Tibial nerve (tissue), 4 donors: ENCODE results near the gene CDH4.

Experiments
- EP300 ChIP-seq, 2 donors: sonication (generic); formaldehyde crosslinking; IDR thresholded peaks; one replicate each; pipeline ENCODE4 v1.6.1; 2017; ENCODE audit warnings: antibody characterized with exemption in 2 of 2, mild to moderate bottlenecking in 1 of 2
- POLR2A ChIP-seq, 2 donors: fragments of 450-650 bp; IDR thresholded peaks; one replicate each; pipeline ENCODE4 v1.6.1; 2017; ENCODE audit warnings: antibody characterized with exemption in 2 of 2, mild to moderate bottlenecking in 2 of 2, moderate library complexity in 2 of 2
- TF ChIP-seq, protein P1 (sequence below), 5 experiments: fragments of 200-600 bp in 3 of 5; fragments of 450-650 bp in 2 of 5; sonication (generic) in 3 of 5; IDR thresholded peaks; one replicate each; pipeline ENCODE4 v1.5.1; 2016 to 2019; ENCODE audit warnings: antibody characterized with exemption in 5 of 5, mild to moderate bottlenecking in 3 of 5, moderate library complexity in 2 of 5

- no peak for TF ChIP-seq POLR2A (IDR thresholded peaks at IDR 0.05)
- TF ChIP-seq, protein P1, sequence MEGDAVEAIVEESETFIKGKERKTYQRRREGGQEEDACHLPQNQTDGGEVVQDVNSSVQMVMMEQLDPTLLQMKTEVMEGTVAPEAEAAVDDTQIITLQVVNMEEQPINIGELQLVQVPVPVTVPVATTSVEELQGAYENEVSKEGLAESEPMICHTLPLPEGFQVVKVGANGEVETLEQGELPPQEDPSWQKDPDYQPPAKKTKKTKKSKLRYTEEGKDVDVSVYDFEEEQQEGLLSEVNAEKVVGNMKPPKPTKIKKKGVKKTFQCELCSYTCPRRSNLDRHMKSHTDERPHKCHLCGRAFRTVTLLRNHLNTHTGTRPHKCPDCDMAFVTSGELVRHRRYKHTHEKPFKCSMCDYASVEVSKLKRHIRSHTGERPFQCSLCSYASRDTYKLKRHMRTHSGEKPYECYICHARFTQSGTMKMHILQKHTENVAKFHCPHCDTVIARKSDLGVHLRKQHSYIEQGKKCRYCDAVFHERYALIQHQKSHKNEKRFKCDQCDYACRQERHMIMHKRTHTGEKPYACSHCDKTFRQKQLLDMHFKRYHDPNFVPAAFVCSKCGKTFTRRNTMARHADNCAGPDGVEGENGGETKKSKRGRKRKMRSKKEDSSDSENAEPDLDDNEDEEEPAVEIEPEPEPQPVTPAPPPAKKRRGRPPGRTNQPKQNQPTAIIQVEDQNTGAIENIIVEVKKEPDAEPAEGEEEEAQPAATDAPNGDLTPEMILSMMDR (IDR thresholded peaks at IDR 0.05): no peak
- no peak for TF ChIP-seq EP300 (IDR thresholded peaks at IDR 0.05)
Observed at GRCh38 chr20:61220626-61221325, 31.3 kb upstream of the CDH4 start.
